Breast epithelium (tissue), 3 donors: ENCODE data around the gene PRKACA.

Experiments used
- CTCF ChIP-seq, 3 donors: fragments of 450-650 bp; IDR thresholded peaks; one replicate each; pipeline ENCODE4 v1.5.1; 2016 to 2017; ENCODE audit warnings: antibody characterized with exemption in 3 of 3, mild to moderate bottlenecking in 3 of 3, moderate library complexity in 3 of 3
- POLR2A ChIP-seq: fragments of 450-650 bp; IDR thresholded peaks from one replicate; pipeline ENCODE4 v1.6.1; 2016; ENCODE audit warnings: antibody characterized with exemption, mild to moderate bottlenecking, moderate library complexity
- POLR2AphosphoS5 ChIP-seq, 3 donors: sonication (generic); formaldehyde crosslinking; IDR thresholded peaks; one replicate each; pipeline ENCODE4 v1.6.1; 2017; ENCODE audit warnings: antibody characterized with exemption in 3 of 3

GRCh38 chr19:14165990-14166830 is 48.6 kb upstream of the PRKACA start:
- TF ChIP-seq POLR2A = no peak
- no peak for TF ChIP-seq CTCF (IDR thresholded peaks at IDR 0.05)
- no peak for TF ChIP-seq POLR2AphosphoS5 (IDR thresholded peaks at IDR 0.05)
